ENCODE measurements around the gene GALNT14.

GALNT14 gene

GRCh38 chr2:31003749-31004148 is 134.5 kb downstream of the GALNT14 start:
- no peak for DNase-seq

- DNase-seq = no peak
Measured at GRCh38 chr2:31002537-31003150, 135.6 kb downstream of the GALNT14 start.

- no peak for DNase-seq
Measured at GRCh38 chr2:31000970-31001369, 137.3 kb downstream of the GALNT14 start.

GRCh38 chr2:30998672-30999071 is 139.6 kb downstream of the GALNT14 start:
- no peak for DNase-seq

- DNase-seq = no peak
Measured at GRCh38 chr2:30997979-30998378, 140.3 kb downstream of the GALNT14 start.

- DNase-seq = no peak
Measured at GRCh38 chr2:30994227-30995056, 143.8 kb downstream of the GALNT14 start.

- no peak for DNase-seq
Measured at GRCh38 chr2:30992781-30993180, 145.5 kb downstream of the GALNT14 start.

- DNase-seq = no peak
Measured at GRCh38 chr2:30990671-30991070, 147.6 kb downstream of the GALNT14 start.

- no peak for DNase-seq
Measured at GRCh38 chr2:30990176-30990575, 148.1 kb downstream of the GALNT14 start.

GRCh38 chr2:30989746-30990145 is 148.5 kb downstream of the GALNT14 start:
- no peak for DNase-seq

- DNase-seq = no peak
Measured at GRCh38 chr2:30987566-30987965, 150.7 kb downstream of the GALNT14 start.

- no peak for DNase-seq
Measured at GRCh38 chr2:30986231-30986580, 152.0 kb downstream of the GALNT14 start.

- DNase-seq = no peak
Measured at GRCh38 chr2:30985493-30986230, 152.6 kb downstream of the GALNT14 start.

- no peak for DNase-seq
Measured at GRCh38 chr2:30984148-30984547, 154.1 kb downstream of the GALNT14 start.

GRCh38 chr2:30981510-30981909 is 156.7 kb downstream of the GALNT14 start:
- no peak for DNase-seq

GRCh38 chr2:30981096-30981495 is 157.1 kb downstream of the GALNT14 start:
- DNase-seq = no peak

- no peak for DNase-seq
Measured at GRCh38 chr2:30979822-30980245, 158.4 kb downstream of the GALNT14 start.

- no peak for DNase-seq
Measured at GRCh38 chr2:30978854-30979253, 159.4 kb downstream of the GALNT14 start.

GRCh38 chr2:30978044-30978443 is 160.2 kb downstream of the GALNT14 start:
- no peak for DNase-seq

- no peak for DNase-seq
Measured at GRCh38 chr2:30975156-30975555, 163.1 kb downstream of the GALNT14 start.

- DNase-seq = no peak
Measured at GRCh38 chr2:30974554-30974953, 163.7 kb downstream of the GALNT14 start.

GRCh38 chr2:30974092-30974491 is 164.1 kb downstream of the GALNT14 start:
- no peak for DNase-seq

GRCh38 chr2:30971231-30972025 is 166.8 kb downstream of the GALNT14 start:
- DNase-seq = no peak

Data from NCI-H2029 (cell line).